ENCODE measurements around the gene CHIC2.

CHIC2 gene

GRCh38 chr4:54090804-54091623 lies 26.6 kb upstream of the CHIC2 start:
- peak overlapping the region; percentile 87 for H3K4me2 ChIP-seq (ENCODE audit: low read length)
- H3K9me2 ChIP-seq (ENCODE audit: low read depth, low read length): no peaks in the 10 kb centered on the region
- no peaks in the 10 kb centered on the region for H3K36me3 ChIP-seq (ENCODE audit: insufficient read depth, low read length)
- H3K27ac ChIP-seq (ENCODE audit: low read depth, low read length, poor library complexity, severe bottlenecking): no peak overlapping the region
- no peaks in the 10 kb centered on the region for H3F3A ChIP-seq (ENCODE audit: insufficient read depth, low read length)
- no peak for TF ChIP-seq EZH2 (IDR thresholded peaks at IDR 0.05; ENCODE audit: borderline replicate concordance, low read length)
- TF ChIP-seq CTCF (IDR thresholded peaks at IDR 0.05; ENCODE audit: low read length): no peak
- no peak overlapping the region; the same call in 1 of the 2 replicates for H2AFZ ChIP-seq (ENCODE audit: low read length)
- H3K9ac ChIP-seq (ENCODE audit: low read length): no peak overlapping the region; the same call in 1 of the 2 replicates
- H4K20me1 ChIP-seq (ENCODE audit: insufficient read depth, low read length): no peaks in the 10 kb centered on the region
- H3K9me3 ChIP-seq (ENCODE audit: low read length): no peaks in the 10 kb centered on the region
- no peaks in the 10 kb centered on the region for H3K27me3 ChIP-seq (ENCODE audit: insufficient read depth, low read length)
- H3K4me3 ChIP-seq (ENCODE audit: low read depth, low read length, poor library complexity, severe bottlenecking): peak overlapping the region; percentile 60
- peaks cover 32% of the 10 kb centered on the region for H3K4me1 ChIP-seq (ENCODE audit: insufficient read depth, low read length, severe bottlenecking)
- H3K79me2 ChIP-seq (ENCODE audit: insufficient read depth, low read length): no peaks in the 10 kb centered on the region

- no peak for TF ChIP-seq EZH2 (IDR thresholded peaks at IDR 0.05; ENCODE audit: borderline replicate concordance, low read length)
- no peak for TF ChIP-seq CTCF (IDR thresholded peaks at IDR 0.05; ENCODE audit: low read length)
- H3K27me3 ChIP-seq (ENCODE audit: insufficient read depth, low read length): no peaks in the 10 kb centered on the region
Observed at GRCh38 chr4:54090404-54090803, 26.0 kb upstream of the CHIC2 start.

GRCh38 chr4:54089875-54090274 lies 25.5 kb upstream of the CHIC2 start:
- Histone ChIP-seq H3K4me2 (ENCODE audit: low read length) (no peak overlapping the region), H2AFZ (ENCODE audit: low read length) (no peak overlapping the region), H3K9me3 (ENCODE audit: low read length) (no peaks in the 10 kb centered on the region), H4K20me1 (ENCODE audit: insufficient read depth, low read length) (no peaks in the 10 kb centered on the region), H3K4me3 (ENCODE audit: low read depth, low read length, poor library complexity, severe bottlenecking) (no peak overlapping the region), H3K27me3 (ENCODE audit: insufficient read depth, low read length) (0 out of 2 replicates have a peak, but pooled peaks cover 2% of the 10 kb centered on the region), H3K79me2 (ENCODE audit: insufficient read depth, low read length) (no peaks in the 10 kb centered on the region), H3F3A (ENCODE audit: insufficient read depth, low read length) (no peaks in the 10 kb centered on the region), H3K9ac (ENCODE audit: low read length) (no peak overlapping the region), H3K27ac (ENCODE audit: low read depth, low read length, poor library complexity, severe bottlenecking) (no peak overlapping the region), H3K9me2 (ENCODE audit: low read depth, low read length) (no peaks in the 10 kb centered on the region), H3K4me1 (ENCODE audit: insufficient read depth, low read length, severe bottlenecking) (peaks cover 32% of the 10 kb centered on the region), H3K36me3 (ENCODE audit: insufficient read depth, low read length) (no peaks in the 10 kb centered on the region)
- TF ChIP-seq CTCF (IDR thresholded peaks at IDR 0.05; ENCODE audit: low read length) (no peak), EZH2 (IDR thresholded peaks at IDR 0.05; ENCODE audit: borderline replicate concordance, low read length) (no peak)

More at GRCh38 chr4:54090404-54090803, 26.0 kb upstream of the CHIC2 start:
- Histone ChIP-seq H3K4me3 (ENCODE audit: low read depth, low read length, poor library complexity, severe bottlenecking) (no peak overlapping the region), H2AFZ (ENCODE audit: low read length) (no peak overlapping the region), H3K9me2 (ENCODE audit: low read depth, low read length) (no peaks in the 10 kb centered on the region), H4K20me1 (ENCODE audit: insufficient read depth, low read length) (no peaks in the 10 kb centered on the region), H3K36me3 (ENCODE audit: insufficient read depth, low read length) (no peaks in the 10 kb centered on the region), H3K4me1 (ENCODE audit: insufficient read depth, low read length, severe bottlenecking) (peaks cover 32% of the 10 kb centered on the region), H3K9ac (ENCODE audit: low read length) (no peak overlapping the region), H3K27ac (ENCODE audit: low read depth, low read length, poor library complexity, severe bottlenecking) (no peak overlapping the region), H3K4me2 (ENCODE audit: low read length) (no peak overlapping the region), H3F3A (ENCODE audit: insufficient read depth, low read length) (no peaks in the 10 kb centered on the region), H3K79me2 (ENCODE audit: insufficient read depth, low read length) (no peaks in the 10 kb centered on the region), H3K9me3 (ENCODE audit: low read length) (no peaks in the 10 kb centered on the region)
